Gastrocnemius medialis (tissue), 4 donors: ENCODE data around the gene PCSK1.

Source experiments
- POLR2A ChIP-seq, 2 donors: fragments of 450-650 bp; IDR thresholded peaks; one replicate each; pipeline ENCODE4 v1.6.1; 2017; ENCODE audit warnings: antibody characterized with exemption in 2 of 2, mild to moderate bottlenecking in 2 of 2, moderate library complexity in 2 of 2
- TF ChIP-seq, protein P1 (sequence below), 5 experiments: fragments of 450-650 bp in 3 of 5; fragments of 200-600 bp in 2 of 5; sonication (generic) in 2 of 5; IDR thresholded peaks in 4 of 5; conservative IDR thresholded peaks in 1 of 5; 1 replicate in 4 of 5; 2 replicates in 1 of 5; pipeline ENCODE4 v1.5.1; 2016 to 2019; ENCODE audit warnings: antibody characterized with exemption in 5 of 5, mild to moderate bottlenecking in 3 of 5, moderate library complexity in 3 of 5

DNA sequence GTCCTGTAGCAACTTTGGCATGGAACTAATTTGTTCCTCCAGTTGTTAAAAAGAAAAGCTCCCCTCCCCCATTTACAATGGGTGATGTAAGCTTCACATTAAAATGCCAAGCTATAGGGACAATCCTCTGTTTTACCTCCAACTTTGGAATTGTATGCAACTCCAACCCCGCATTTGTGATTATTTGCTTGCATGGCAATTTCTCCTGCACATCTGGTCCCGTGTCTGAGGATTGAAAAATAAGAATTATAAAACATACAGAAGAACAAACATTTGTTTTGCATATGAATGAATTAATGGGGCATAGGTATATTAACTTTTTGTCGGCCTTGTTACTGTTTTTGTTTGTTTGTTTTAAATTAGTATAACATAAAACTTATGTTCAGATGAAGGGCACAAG lies 17.2 kb downstream of the PCSK1 start:
- no peak for TF ChIP-seq POLR2A (IDR thresholded peaks at IDR 0.05)
- TF ChIP-seq, protein P1, sequence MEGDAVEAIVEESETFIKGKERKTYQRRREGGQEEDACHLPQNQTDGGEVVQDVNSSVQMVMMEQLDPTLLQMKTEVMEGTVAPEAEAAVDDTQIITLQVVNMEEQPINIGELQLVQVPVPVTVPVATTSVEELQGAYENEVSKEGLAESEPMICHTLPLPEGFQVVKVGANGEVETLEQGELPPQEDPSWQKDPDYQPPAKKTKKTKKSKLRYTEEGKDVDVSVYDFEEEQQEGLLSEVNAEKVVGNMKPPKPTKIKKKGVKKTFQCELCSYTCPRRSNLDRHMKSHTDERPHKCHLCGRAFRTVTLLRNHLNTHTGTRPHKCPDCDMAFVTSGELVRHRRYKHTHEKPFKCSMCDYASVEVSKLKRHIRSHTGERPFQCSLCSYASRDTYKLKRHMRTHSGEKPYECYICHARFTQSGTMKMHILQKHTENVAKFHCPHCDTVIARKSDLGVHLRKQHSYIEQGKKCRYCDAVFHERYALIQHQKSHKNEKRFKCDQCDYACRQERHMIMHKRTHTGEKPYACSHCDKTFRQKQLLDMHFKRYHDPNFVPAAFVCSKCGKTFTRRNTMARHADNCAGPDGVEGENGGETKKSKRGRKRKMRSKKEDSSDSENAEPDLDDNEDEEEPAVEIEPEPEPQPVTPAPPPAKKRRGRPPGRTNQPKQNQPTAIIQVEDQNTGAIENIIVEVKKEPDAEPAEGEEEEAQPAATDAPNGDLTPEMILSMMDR (IDR thresholded peaks at IDR 0.05 in 4 of 5, conservative IDR thresholded peaks at IDR 0.05 in 1 of 5): no peak
